Measurements from ENCODE around the gene CSTF1.

Gene CSTF1

GRCh38 chr20:56433880-56434255, 41.4 kb downstream of the CSTF1 start:
- no peak overlapping the region for H3K4me3 ChIP-seq (ENCODE audit: low read depth, low read length)
- no peaks in the 10 kb centered on the region for H3K9me3 ChIP-seq (ENCODE audit: control insufficient read depth, low read length)
- H3K36me3 ChIP-seq (ENCODE audit: control insufficient read depth, insufficient read depth, low read length): no peaks in the 10 kb centered on the region
- H3K79me2 ChIP-seq: no peaks in the 10 kb centered on the region
- no peak overlapping the region for H3K4me2 ChIP-seq (ENCODE audit: low read length)
- H2AFZ ChIP-seq: no peak overlapping the region
- H3K4me1 ChIP-seq: no peaks in the 10 kb centered on the region
- H3K27ac ChIP-seq: no peak overlapping the region
- no peak overlapping the region for H3K9ac ChIP-seq
- TF ChIP-seq, protein P1, sequence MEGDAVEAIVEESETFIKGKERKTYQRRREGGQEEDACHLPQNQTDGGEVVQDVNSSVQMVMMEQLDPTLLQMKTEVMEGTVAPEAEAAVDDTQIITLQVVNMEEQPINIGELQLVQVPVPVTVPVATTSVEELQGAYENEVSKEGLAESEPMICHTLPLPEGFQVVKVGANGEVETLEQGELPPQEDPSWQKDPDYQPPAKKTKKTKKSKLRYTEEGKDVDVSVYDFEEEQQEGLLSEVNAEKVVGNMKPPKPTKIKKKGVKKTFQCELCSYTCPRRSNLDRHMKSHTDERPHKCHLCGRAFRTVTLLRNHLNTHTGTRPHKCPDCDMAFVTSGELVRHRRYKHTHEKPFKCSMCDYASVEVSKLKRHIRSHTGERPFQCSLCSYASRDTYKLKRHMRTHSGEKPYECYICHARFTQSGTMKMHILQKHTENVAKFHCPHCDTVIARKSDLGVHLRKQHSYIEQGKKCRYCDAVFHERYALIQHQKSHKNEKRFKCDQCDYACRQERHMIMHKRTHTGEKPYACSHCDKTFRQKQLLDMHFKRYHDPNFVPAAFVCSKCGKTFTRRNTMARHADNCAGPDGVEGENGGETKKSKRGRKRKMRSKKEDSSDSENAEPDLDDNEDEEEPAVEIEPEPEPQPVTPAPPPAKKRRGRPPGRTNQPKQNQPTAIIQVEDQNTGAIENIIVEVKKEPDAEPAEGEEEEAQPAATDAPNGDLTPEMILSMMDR (IDR thresholded peaks at IDR 0.05): no peak
- no peaks in the 10 kb centered on the region for H3K27me3 ChIP-seq (ENCODE audit: control insufficient read depth, insufficient read depth, low read length)

DNA sequence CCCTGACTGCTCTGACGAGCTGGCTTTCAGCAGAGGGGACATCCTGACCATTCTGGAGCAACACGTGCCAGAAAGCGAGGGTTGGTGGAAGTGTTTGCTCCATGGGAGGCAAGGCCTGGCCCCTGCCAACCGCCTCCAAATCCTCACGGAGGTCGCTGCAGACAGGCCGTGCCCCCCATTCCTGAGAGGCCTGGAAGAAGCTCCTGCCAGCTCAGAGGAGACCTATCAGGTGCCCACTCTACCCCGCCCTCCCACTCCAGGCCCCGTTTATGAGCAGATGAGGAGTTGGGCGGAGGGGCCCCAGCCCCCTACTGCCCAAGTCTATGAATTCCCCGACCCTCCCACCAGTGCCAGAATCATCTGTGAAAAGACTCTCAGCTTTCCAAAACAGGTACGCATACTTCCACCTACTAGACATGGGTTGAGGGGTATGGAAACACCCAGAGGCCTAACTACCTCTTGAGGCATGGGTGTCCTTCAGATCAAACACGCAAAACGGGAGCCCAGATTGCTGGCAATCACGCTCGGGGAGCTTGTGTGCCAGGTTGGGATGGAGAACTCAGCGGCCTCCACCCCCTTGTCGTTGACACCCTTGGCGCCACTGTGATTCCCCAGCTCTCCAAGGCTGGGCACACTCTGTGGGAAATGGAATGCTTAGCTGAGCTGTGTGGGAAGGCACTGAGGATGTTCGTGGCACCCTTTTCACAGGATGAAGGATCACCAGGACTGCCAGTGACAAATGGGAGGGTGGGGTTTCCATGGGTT, 44.9 kb downstream of the CSTF1 start:
- no peaks in the 10 kb centered on the region for H3K27me3 ChIP-seq (ENCODE audit: control insufficient read depth, insufficient read depth, low read length)
- no peak overlapping the region for H2AFZ ChIP-seq
- no peaks in the 10 kb centered on the region for H3K36me3 ChIP-seq (ENCODE audit: control insufficient read depth, insufficient read depth, low read length)
- H3K79me2 ChIP-seq: no peaks in the 10 kb centered on the region
- H3K27ac ChIP-seq: no peak overlapping the region
- TF ChIP-seq, protein P1 (IDR thresholded peaks at IDR 0.05): no peak
- no peaks in the 10 kb centered on the region for H3K9me3 ChIP-seq (ENCODE audit: control insufficient read depth, low read length)
- H3K4me3 ChIP-seq (ENCODE audit: low read depth, low read length): no peak overlapping the region
- no peak overlapping the region for H3K4me2 ChIP-seq (ENCODE audit: low read length)
- no peak overlapping the region for H3K9ac ChIP-seq
- H3K4me1 ChIP-seq: no peaks in the 10 kb centered on the region

DNA sequence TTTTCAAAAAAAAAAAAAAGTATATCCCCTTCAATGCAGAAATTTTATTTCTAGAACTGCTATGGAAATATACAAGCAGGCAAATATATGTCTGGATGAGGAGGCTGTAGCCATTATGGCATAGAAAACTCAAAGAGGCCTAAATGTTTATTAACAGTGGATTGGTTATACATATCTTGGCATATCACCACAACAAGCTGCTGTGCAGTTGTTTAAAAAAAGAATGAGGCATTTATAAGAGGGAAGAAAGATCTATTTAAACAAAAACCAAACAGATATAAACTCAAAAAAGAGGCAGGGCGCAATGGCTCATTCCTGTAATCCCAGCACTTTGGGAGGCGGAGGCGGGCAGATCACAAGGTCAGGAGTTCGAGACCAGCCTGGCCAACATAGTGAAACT, 45.8 kb downstream of the CSTF1 start:
- H3K36me3 ChIP-seq (ENCODE audit: control insufficient read depth, insufficient read depth, low read length): no peaks in the 10 kb centered on the region
- H3K4me1 ChIP-seq: no peaks in the 10 kb centered on the region
- no peak overlapping the region for H3K9ac ChIP-seq
- no peak overlapping the region for H2AFZ ChIP-seq
- H3K27me3 ChIP-seq (ENCODE audit: control insufficient read depth, insufficient read depth, low read length): no peaks in the 10 kb centered on the region
- no peak overlapping the region for H3K4me2 ChIP-seq (ENCODE audit: low read length)
- H3K9me3 ChIP-seq (ENCODE audit: control insufficient read depth, low read length): no peaks in the 10 kb centered on the region
- H3K79me2 ChIP-seq: no peaks in the 10 kb centered on the region
- no peak overlapping the region for H3K27ac ChIP-seq
- TF ChIP-seq, protein P1 (IDR thresholded peaks at IDR 0.05): no peak
- H3K4me3 ChIP-seq (ENCODE audit: low read depth, low read length): no peak overlapping the region

DNA sequence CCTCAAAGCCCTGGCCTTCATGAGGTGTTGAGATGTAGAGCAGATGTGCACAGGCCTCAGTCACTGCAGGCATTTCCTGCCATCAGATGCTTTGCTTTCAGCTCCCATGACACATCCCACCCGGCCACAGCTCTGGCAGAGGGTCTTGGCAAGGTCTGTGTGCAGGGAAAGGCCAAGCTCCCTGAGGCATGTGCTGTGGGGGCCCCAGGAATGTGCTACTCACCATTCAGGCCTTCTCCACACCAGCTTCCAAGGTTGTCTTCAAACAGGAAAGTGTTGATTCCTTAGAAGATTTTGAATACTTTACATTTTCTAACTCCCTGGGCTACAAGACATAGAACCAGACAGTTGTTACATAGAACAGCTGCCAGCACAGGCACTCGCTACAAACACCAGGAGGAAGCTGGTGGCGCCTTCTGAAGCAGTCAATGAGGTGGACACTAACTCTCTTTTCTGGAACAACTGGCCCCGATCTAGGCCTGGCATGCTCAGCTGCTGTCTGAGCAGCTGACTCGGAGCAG, 47.4 kb downstream of the CSTF1 start:
- TF ChIP-seq, protein P1 (IDR thresholded peaks at IDR 0.05): no peak
- no peaks in the 10 kb centered on the region for H3K27me3 ChIP-seq (ENCODE audit: control insufficient read depth, insufficient read depth, low read length)
- H3K4me2 ChIP-seq (ENCODE audit: low read length): no peak overlapping the region
- no peaks in the 10 kb centered on the region for H3K79me2 ChIP-seq
- H3K9ac ChIP-seq: no peak overlapping the region
- no peak overlapping the region for H3K4me3 ChIP-seq (ENCODE audit: low read depth, low read length)
- no peaks in the 10 kb centered on the region for H3K36me3 ChIP-seq (ENCODE audit: control insufficient read depth, insufficient read depth, low read length)
- H2AFZ ChIP-seq: no peak overlapping the region
- H3K27ac ChIP-seq: no peak overlapping the region
- H3K9me3 ChIP-seq (ENCODE audit: control insufficient read depth, low read length): no peaks in the 10 kb centered on the region
- H3K4me1 ChIP-seq: no peaks in the 10 kb centered on the region

Measured in parathyroid adenoma (tissue), 2 donors.